ENCODE measurements around the gene OSBPL8. TPM values are rescaled to one million over a fixed set of nuclear protein-coding genes. Genes with fewer than 3 reads are reported as not detected.

Gene OSBPL8
- total RNA-seq, 1 experiment from 2014 or later = 81.7 TPM

GRCh38 chr12:76457818-76458217 lies 101.8 kb downstream of the OSBPL8 start:
- Mint-ChIP-seq H3K27ac (no peak overlapping the region), H3K27me3 (ENCODE audit: low read depth) (no peaks in the 10 kb centered on the region), H3K36me3 (no peaks in the 10 kb centered on the region), H3K4me1 (peaks cover 18% of the 10 kb centered on the region), H3K4me3 (no peak overlapping the region), H3K9me3 (no peaks in the 10 kb centered on the region)
- POLR2A ChIA-PET = no interaction called here
- DNase-seq (ENCODE audit: low spot score) = no peak
- no peak for ATAC-seq
- TF ChIP-seq PREB (CRISPR knock-in tag; IDR thresholded peaks at IDR 0.05; ENCODE audit: borderline replicate concordance) (no peak), SOX15 (CRISPR knock-in tag; IDR thresholded peaks at IDR 0.05) (no peak), RELA (CRISPR knock-in tag; IDR thresholded peaks at IDR 0.05; ENCODE audit: borderline replicate concordance) (no peak), ZNF396 (CRISPR knock-in tag; IDR thresholded peaks at IDR 0.05; ENCODE audit: borderline replicate concordance) (no peak), TCF7 (CRISPR knock-in tag; IDR thresholded peaks at IDR 0.05; ENCODE audit: low read depth) (no peak), SP1 (CRISPR knock-in tag; conservative IDR thresholded peaks at IDR 0.05) (no peak), ZNF416 (CRISPR knock-in tag; IDR thresholded peaks at IDR 0.05) (no peak), FOXP4 (CRISPR knock-in tag; IDR thresholded peaks at IDR 0.05) (no peak), FOXJ3 (CRISPR knock-in tag; IDR thresholded peaks at IDR 0.05; ENCODE audit: borderline replicate concordance) (no peak), SMAD4 (CRISPR knock-in tag; IDR thresholded peaks at IDR 0.05) (no peak), ZBTB43 (CRISPR knock-in tag; IDR thresholded peaks at IDR 0.05) (no peak)
- TF ChIP-seq, protein P1, sequence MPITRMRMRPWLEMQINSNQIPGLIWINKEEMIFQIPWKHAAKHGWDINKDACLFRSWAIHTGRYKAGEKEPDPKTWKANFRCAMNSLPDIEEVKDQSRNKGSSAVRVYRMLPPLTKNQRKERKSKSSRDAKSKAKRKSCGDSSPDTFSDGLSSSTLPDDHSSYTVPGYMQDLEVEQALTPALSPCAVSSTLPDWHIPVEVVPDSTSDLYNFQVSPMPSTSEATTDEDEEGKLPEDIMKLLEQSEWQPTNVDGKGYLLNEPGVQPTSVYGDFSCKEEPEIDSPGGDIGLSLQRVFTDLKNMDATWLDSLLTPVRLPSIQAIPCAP (CRISPR knock-in tag; IDR thresholded peaks at IDR 0.05) = no peak
- TF ChIP-seq, protein P2, sequence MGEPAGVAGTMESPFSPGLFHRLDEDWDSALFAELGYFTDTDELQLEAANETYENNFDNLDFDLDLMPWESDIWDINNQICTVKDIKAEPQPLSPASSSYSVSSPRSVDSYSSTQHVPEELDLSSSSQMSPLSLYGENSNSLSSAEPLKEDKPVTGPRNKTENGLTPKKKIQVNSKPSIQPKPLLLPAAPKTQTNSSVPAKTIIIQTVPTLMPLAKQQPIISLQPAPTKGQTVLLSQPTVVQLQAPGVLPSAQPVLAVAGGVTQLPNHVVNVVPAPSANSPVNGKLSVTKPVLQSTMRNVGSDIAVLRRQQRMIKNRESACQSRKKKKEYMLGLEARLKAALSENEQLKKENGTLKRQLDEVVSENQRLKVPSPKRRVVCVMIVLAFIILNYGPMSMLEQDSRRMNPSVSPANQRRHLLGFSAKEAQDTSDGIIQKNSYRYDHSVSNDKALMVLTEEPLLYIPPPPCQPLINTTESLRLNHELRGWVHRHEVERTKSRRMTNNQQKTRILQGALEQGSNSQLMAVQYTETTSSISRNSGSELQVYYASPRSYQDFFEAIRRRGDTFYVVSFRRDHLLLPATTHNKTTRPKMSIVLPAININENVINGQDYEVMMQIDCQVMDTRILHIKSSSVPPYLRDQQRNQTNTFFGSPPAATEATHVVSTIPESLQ (CRISPR knock-in tag; IDR thresholded peaks at IDR 0.05) = no peak
- CTCF ChIA-PET = no interaction called here

DNA sequence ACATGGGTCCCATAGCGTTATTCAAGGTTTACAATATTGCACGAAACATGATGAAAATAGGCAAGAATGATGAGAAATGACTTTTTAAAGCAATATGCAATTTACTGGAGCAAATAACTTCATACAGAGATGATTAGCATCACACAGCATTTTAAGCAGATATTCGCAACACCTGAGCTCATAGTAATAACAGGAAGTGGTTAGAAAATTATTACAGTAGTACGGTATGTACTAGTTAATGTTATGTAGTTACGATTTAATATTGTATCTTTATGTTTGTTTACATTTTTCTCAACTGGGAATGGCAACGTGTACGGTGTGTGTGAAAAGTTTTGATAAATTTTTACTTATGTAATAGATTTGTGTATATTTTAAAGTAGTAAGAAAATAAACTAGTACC lies 102.6 kb downstream of the OSBPL8 start:
- ChIA-PET POLR2A (no interaction called here), CTCF (interaction anchor here (0.9 to 1.2 kb wide), 2 partner anchors 109 to 424 kb away, joined by 3 to 7 read pairs; partner anchors contain the start of gene BBS10)
- no peak overlapping the region for H3K4me3 Mint-ChIP-seq
- H3K9me3 Mint-ChIP-seq = no peaks in the 10 kb centered on the region
- ATAC-seq (no peak), DNase-seq (ENCODE audit: low spot score) (no peak)
- H3K27ac Mint-ChIP-seq = no peak overlapping the region
- H3K4me1 Mint-ChIP-seq = peaks cover 18% of the 10 kb centered on the region
- H3K27me3 Mint-ChIP-seq (ENCODE audit: low read depth) = no peaks in the 10 kb centered on the region
- H3K36me3 Mint-ChIP-seq = no peaks in the 10 kb centered on the region
- no peak for TF ChIP-seq ZBTB43 (CRISPR knock-in tag; IDR thresholded peaks at IDR 0.05)
- TF ChIP-seq, protein P3, sequence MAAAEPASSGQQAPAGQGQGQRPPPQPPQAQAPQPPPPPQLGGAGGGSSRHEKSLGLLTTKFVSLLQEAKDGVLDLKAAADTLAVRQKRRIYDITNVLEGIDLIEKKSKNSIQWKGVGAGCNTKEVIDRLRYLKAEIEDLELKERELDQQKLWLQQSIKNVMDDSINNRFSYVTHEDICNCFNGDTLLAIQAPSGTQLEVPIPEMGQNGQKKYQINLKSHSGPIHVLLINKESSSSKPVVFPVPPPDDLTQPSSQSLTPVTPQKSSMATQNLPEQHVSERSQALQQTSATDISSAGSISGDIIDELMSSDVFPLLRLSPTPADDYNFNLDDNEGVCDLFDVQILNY (CRISPR knock-in tag; IDR thresholded peaks at IDR 0.05) = no peak
- TF ChIP-seq CTCF (IDR thresholded peaks at IDR 0.05) = no peak
- no peak for TF ChIP-seq ZNF317 (CRISPR knock-in tag; IDR thresholded peaks at IDR 0.05; ENCODE audit: borderline replicate concordance, low read depth)
- no peak for TF ChIP-seq ZNF396 (CRISPR knock-in tag; IDR thresholded peaks at IDR 0.05; ENCODE audit: borderline replicate concordance)
- TF ChIP-seq RORB (CRISPR knock-in tag; IDR thresholded peaks at IDR 0.05) = no peak
- no peak for TF ChIP-seq HMGXB4 (CRISPR knock-in tag; IDR thresholded peaks at IDR 0.05)
- TF ChIP-seq ELF4 (CRISPR knock-in tag; IDR thresholded peaks at IDR 0.05; ENCODE audit: low read depth) = no peak
- TF ChIP-seq, protein P4, sequence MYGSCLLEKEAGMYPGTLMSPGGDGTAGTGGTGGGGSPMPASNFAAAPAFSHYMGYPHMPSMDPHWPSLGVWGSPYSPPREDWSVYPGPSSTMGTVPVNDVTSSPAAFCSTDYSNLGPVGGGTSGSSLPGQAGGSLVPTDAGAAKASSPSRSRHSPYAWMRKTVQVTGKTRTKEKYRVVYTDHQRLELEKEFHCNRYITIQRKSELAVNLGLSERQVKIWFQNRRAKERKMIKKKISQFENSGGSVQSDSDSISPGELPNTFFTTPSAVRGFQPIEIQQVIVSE (CRISPR knock-in tag; IDR thresholded peaks at IDR 0.05; ENCODE audit: borderline replicate concordance) = no peak

All from WTC11 (cell line).